Measurements from ENCODE around the gene TXNDC11. TPM values are rescaled to one million over a fixed set of nuclear protein-coding genes. Genes with fewer than 3 reads are reported as not detected.
A peak's percentile ranks its signal among the peaks of the same experiment; 100 is the strongest.

Gene TXNDC11
- polyA plus RNA-seq, 1 experiment, result 45.1 TPM

- no peaks in the 10 kb centered on the region for H3K36me3 ChIP-seq (ENCODE audit: control insufficient read depth, insufficient read depth, low read length)
- peak; percentile 27 for DNase-seq (ENCODE audit: low read depth)
- CTCF ChIA-PET, result interaction anchor here (0.6 to 4.9 kb wide), 28 partner anchors 9 to 694 kb away, joined by 3 to 62 read pairs (median 4); partner anchors contain the start of gene LITAF
- no peak overlapping the region for H3K4me3 ChIP-seq (ENCODE audit: low read depth, low read length)
- H3K27me3 ChIP-seq (ENCODE audit: control insufficient read depth, insufficient read depth, low read length), result no peaks in the 10 kb centered on the region
- TF ChIP-seq CTCF (IDR thresholded peaks at IDR 0.05; ENCODE audit: insufficient read depth, low read depth, low read length), result peak; percentile 71
- POLR2A ChIA-PET, result no interaction called here
These were observed 101.5 kb downstream of the TXNDC11 start for GRCh38 chr16:11640987-11641817.

- CTCF ChIA-PET, result interaction anchor here (0.6 to 4.9 kb wide), 28 partner anchors 9 to 693 kb away, joined by 3 to 62 read pairs (median 4); partner anchors contain the start of gene LITAF
- H3K27me3 ChIP-seq (ENCODE audit: control insufficient read depth, insufficient read depth, low read length), result no peaks in the 10 kb centered on the region
- no peak for TF ChIP-seq CTCF (IDR thresholded peaks at IDR 0.05; ENCODE audit: insufficient read depth, low read depth, low read length)
- no peaks in the 10 kb centered on the region for H3K36me3 ChIP-seq (ENCODE audit: control insufficient read depth, insufficient read depth, low read length)
- no peak overlapping the region for H3K4me3 ChIP-seq (ENCODE audit: low read depth, low read length)
- POLR2A ChIA-PET, result interaction anchor here (0.5 to 1.0 kb wide), 4 partner anchors 12 to 158 kb away, joined by 3 read pairs; no protein-coding TSS in a partner anchor
- peak; percentile 99 for DNase-seq (ENCODE audit: low read depth)
These were observed 102.4 kb downstream of the TXNDC11 start for GRCh38 chr16:11639925-11640899.

GRCh38 chr16:11639008-11639562 lies 103.6 kb downstream of the TXNDC11 start:
- POLR2A ChIA-PET, result no interaction called here
- CTCF ChIA-PET, result interaction anchor here (4.9 kb wide), 1 partner anchor 108 kb away, joined by 62 read pairs; no protein-coding TSS in a partner anchor
- H3K27me3 ChIP-seq (ENCODE audit: control insufficient read depth, insufficient read depth, low read length), result no peaks in the 10 kb centered on the region
- no peak for DNase-seq (ENCODE audit: low read depth)
- TF ChIP-seq CTCF (IDR thresholded peaks at IDR 0.05; ENCODE audit: insufficient read depth, low read depth, low read length), result no peak
- no peaks in the 10 kb centered on the region for H3K36me3 ChIP-seq (ENCODE audit: control insufficient read depth, insufficient read depth, low read length)
- H3K4me3 ChIP-seq (ENCODE audit: low read depth, low read length), result no peak overlapping the region

GRCh38 chr16:11638140-11638539 lies 104.5 kb downstream of the TXNDC11 start:
- ChIA-PET POLR2A (no interaction called here), CTCF (interaction anchor here (1.1 to 1.9 kb wide), 2 partner anchors 106 to 232 kb away, joined by 3 to 5 read pairs; no protein-coding TSS in a partner anchor)
- H3K4me3 ChIP-seq (ENCODE audit: low read depth, low read length), result no peak overlapping the region
- no peak for TF ChIP-seq CTCF (IDR thresholded peaks at IDR 0.05; ENCODE audit: insufficient read depth, low read depth, low read length)
- no peak for DNase-seq (ENCODE audit: low read depth)
- H3K27me3 ChIP-seq (ENCODE audit: control insufficient read depth, insufficient read depth, low read length), result no peaks in the 10 kb centered on the region
- H3K36me3 ChIP-seq (ENCODE audit: control insufficient read depth, insufficient read depth, low read length), result no peaks in the 10 kb centered on the region

Data from BJ (cell line).